Smooth muscle cell of the brain vasculature (primary cell): ENCODE data around the gene LCE1F.

ENCODE experiments used
- DNase-seq: peaks from one replicate; pipeline ENCODE4 v3.0.0-alpha.2; 2012; ENCODE audit warnings: low read depth, low spot score

The LCE1F gene

GRCh38 chr1:152776361-152776760 is 1.4 kb downstream of the LCE1F start:
- DNase-seq = no peak

GRCh38 chr1:152777510-152778137 is 2.7 kb downstream of the LCE1F start:
- no peak for DNase-seq

GRCh38 chr1:152783095-152783494 is 8.2 kb downstream of the LCE1F start:
- no peak for DNase-seq

- no peak for DNase-seq
Measured at GRCh38 chr1:152786077-152786476, 11.1 kb downstream of the LCE1F start, which contains the start of gene LCE1E. LCE1E (plus strand) TSS chr1:152786257; CDS start chr1:152787300, 1,043 bp downstream.

- DNase-seq = no peak
Measured at GRCh38 chr1:152795686-152796085, 20.7 kb downstream of the LCE1F start.

- no peak for DNase-seq
Measured at GRCh38 chr1:152796421-152796820, 21.5 kb downstream of the LCE1F start, which contains the start of gene LCE1D. LCE1D (plus strand) TSS chr1:152796721; CDS start chr1:152797795, 1,074 bp downstream.

- no peak for DNase-seq
Measured at GRCh38 chr1:152801333-152801732, 26.4 kb downstream of the LCE1F start.

GRCh38 chr1:152806576-152806975 is 31.6 kb downstream of the LCE1F start, which contains the start of gene LCE1C:
LCE1C (minus strand) TSS chr1:152806651; CDS start chr1:152805478, 1,173 bp downstream.
- DNase-seq = no peak

- DNase-seq = no peak
Measured at GRCh38 chr1:152811050-152811449, 36.1 kb downstream of the LCE1F start.

- DNase-seq = no peak
Measured at GRCh38 chr1:152811671-152812070, 36.7 kb downstream of the LCE1F start, which contains the start of gene LCE1B. LCE1B (plus strand) TSS chr1:152811971; CDS start chr1:152812447, 476 bp downstream.

GRCh38 chr1:152817309-152817708 is 42.4 kb downstream of the LCE1F start:
- no peak for DNase-seq

GRCh38 chr1:152823294-152823693 is 48.4 kb downstream of the LCE1F start:
- no peak for DNase-seq

GRCh38 chr1:152824964-152825363 is 50.0 kb downstream of the LCE1F start:
- no peak for DNase-seq
